K562 (cell line): Measurements from ENCODE around the gene CNNM3. TPM values are rescaled to one million over a fixed set of nuclear protein-coding genes. Genes with fewer than 3 reads are reported as not detected.

Experiments used
- CBFA2T2 ChIP-seq: fragments of 450-650 bp; conservative IDR thresholded peaks from 2 replicates; pipeline ENCODE4 v1.6.1; 2017; ENCODE audit warnings: mild to moderate bottlenecking
- CHD1 ChIP-seq: fragments of 200-600 bp; sonication (generic); IDR thresholded peaks from one replicate; pipeline ENCODE4 v1.6.1; 2012; ENCODE audit warnings: mild to moderate bottlenecking, moderate library complexity, low read length, inconsistent platforms
- FOXA3 ChIP-seq, 2 experiments: fragments of 450-650 bp in 1 of 2; sonication (generic) in 1 of 2; formaldehyde crosslinking; IDR thresholded peaks in 1 of 2; conservative IDR thresholded peaks in 1 of 2; 2 replicates each; pipeline versions ENCODE4 v1.4.0 to v1.8.0; 2020 to 2022; ENCODE audit warnings: mild to moderate bottlenecking in 2 of 2, missing genetic modification reagents in 1 of 2
- GABPB2 ChIP-seq: fragments of 250-450 bp; sonication (Bioruptor Pico); conservative IDR thresholded peaks from 2 replicates; pipeline ENCODE4 v1.5.1; 2021; ENCODE audit warnings: mild to moderate bottlenecking
- HBP1 ChIP-seq: fragments of 450-650 bp; formaldehyde crosslinking; IDR thresholded peaks from 2 replicates; pipeline ENCODE4 v1.4.0; 2022; ENCODE audit warnings: missing genetic modification characterization
- HLTF ChIP-seq: fragments of 450-650 bp; IDR thresholded peaks from 2 replicates; pipeline ENCODE4 v1.6.1; 2016
- KDM5B ChIP-seq: fragments of 200-600 bp; sonication (generic); IDR thresholded peaks from 2 replicates; pipeline ENCODE4 v1.6.1; 2012; ENCODE audit warnings: low read depth, mild to moderate bottlenecking, moderate library complexity, low read length, control low read depth, inconsistent platforms; ENCODE audit not compliant: insufficient replicate concordance
- NFE2 ChIP-seq: IDR thresholded peaks from 2 replicates; pipeline ENCODE4 v1.6.1; 2014; ENCODE audit warnings: antibody characterized with exemption, low read depth
- PKNOX1 ChIP-seq: fragments of 450-650 bp; IDR thresholded peaks from 2 replicates; pipeline ENCODE4 v1.6.1; 2016
- SREBF1 ChIP-seq: fragments of 150-350 bp; IDR thresholded peaks from 2 replicates; pipeline ENCODE4 v1.6.1; 2014; ENCODE audit warnings: antibody characterized with exemption, low read depth, low read length, borderline replicate concordance
- TEAD4 ChIP-seq, 2 experiments: sonication (generic) in 1 of 2; formaldehyde crosslinking in 1 of 2; IDR thresholded peaks; 2 replicates each; pipeline versions ENCODE4 v1.6.1 to v1.8.0; 2012 to 2022; ENCODE audit warnings: borderline replicate concordance in 1 of 2, inconsistent platforms in 1 of 2, low read length in 1 of 2, mild to moderate bottlenecking in 1 of 2, missing genetic modification reagents in 1 of 2
- TSC22D4 ChIP-seq: fragments of 450-650 bp; IDR thresholded peaks from 2 replicates; pipeline ENCODE4 v1.6.1; 2016; ENCODE audit warnings: missing genetic modification characterization, missing biosample characterization, control low read depth
- ZBTB12 ChIP-seq: fragments of 250-450 bp; sonication (Bioruptor Pico); IDR thresholded peaks from 2 replicates; pipeline ENCODE4 v1.4.0; 2020
- ZBTB8A ChIP-seq: fragments of 450-650 bp; IDR thresholded peaks from 2 replicates; pipeline ENCODE4 v1.6.1; 2018; ENCODE audit warnings: mild to moderate bottlenecking, moderate library complexity; ENCODE audit not compliant: partially characterized antibody
- ZNF133 ChIP-seq: fragments of 250-450 bp; sonication (Bioruptor Pico); IDR thresholded peaks from 2 replicates; pipeline ENCODE4 v1.4.0; 2020; ENCODE audit warnings: mild to moderate bottlenecking
- ZNF134 ChIP-seq: fragments of 250-450 bp; sonication (Bioruptor Pico); conservative IDR thresholded peaks from 2 replicates; pipeline ENCODE4 v1.4.0; 2020
- ZNF263 ChIP-seq: sonication (generic); formaldehyde crosslinking; IDR thresholded peaks from 2 replicates; pipeline ENCODE4 v1.8.0; 2022; ENCODE audit warnings: mild to moderate bottlenecking, missing genetic modification reagents, borderline replicate concordance
- ZNF41 ChIP-seq: fragments of 250-450 bp; sonication (Bioruptor Pico); conservative IDR thresholded peaks from 2 replicates; pipeline ENCODE4 v1.4.0; 2020; ENCODE audit warnings: mild to moderate bottlenecking
- ZNF561 ChIP-seq: fragments of 450-650 bp; formaldehyde crosslinking; conservative IDR thresholded peaks from 2 replicates; pipeline ENCODE4 v1.4.0; 2020; ENCODE audit warnings: mild to moderate bottlenecking, moderate library complexity
- ZSCAN29 ChIP-seq: fragments of 450-650 bp; IDR thresholded peaks from 2 replicates; pipeline ENCODE4 v1.6.1; 2017
- polyA plus RNA-seq, 8 experiments: library from polyadenylated mRNA; depleted of rRNA in 4 of 8; stranded (reverse) in 5 of 8; unstranded in 3 of 8; fragments of >200 nt; fragmentation: Nextera tagmentation in 2 of 8; fragmentation: Illumina TruSeq in 1 of 8; extraction: Ambion mirVana in 2 of 8; extraction: Trizol in 1 of 8; gene quantifications; 2 replicates each; pipeline versions ENCODE4 v1.2.1 to v1.2.3, GENCODE V29; 2011 to 2014; ENCODE audit warnings: inconsistent platforms in 1 of 8, missing spikeins in 1 of 8
- total RNA-seq, 7 experiments: library from RNA; depleted of rRNA in 6 of 7; stranded (reverse); fragments of >200 nt in 6 of 7; fragmentation: Illumina TruSeq in 2 of 7; extraction: Trizol in 2 of 7; gene quantifications; 2 replicates each; pipeline versions ENCODE4 v1.2.1 to v1.2.3, GENCODE V29; 2011 to 2021; ENCODE audit warnings: low replicate concordance in 1 of 7
- TF ChIP-seq, protein P1 (sequence below): fragments of 450-650 bp; formaldehyde crosslinking; IDR thresholded peaks from 2 replicates; pipeline ENCODE4 v1.4.0; 2022; ENCODE audit warnings: missing genetic modification characterization
- TF ChIP-seq, protein P2 (sequence below): fragments of 250-450 bp; sonication (Bioruptor Pico); IDR thresholded peaks from 2 replicates; pipeline ENCODE4 v1.8.0; 2021; ENCODE audit warnings: mild to moderate bottlenecking, moderate library complexity

CNNM3 gene
- total and polyA plus RNA-seq, 9 of the 15 experiments (the other 6 are each of a cell fraction or from before 2014, with no cell fraction given): 1.4 to 16.9 (median 6.5) TPM

DNA sequence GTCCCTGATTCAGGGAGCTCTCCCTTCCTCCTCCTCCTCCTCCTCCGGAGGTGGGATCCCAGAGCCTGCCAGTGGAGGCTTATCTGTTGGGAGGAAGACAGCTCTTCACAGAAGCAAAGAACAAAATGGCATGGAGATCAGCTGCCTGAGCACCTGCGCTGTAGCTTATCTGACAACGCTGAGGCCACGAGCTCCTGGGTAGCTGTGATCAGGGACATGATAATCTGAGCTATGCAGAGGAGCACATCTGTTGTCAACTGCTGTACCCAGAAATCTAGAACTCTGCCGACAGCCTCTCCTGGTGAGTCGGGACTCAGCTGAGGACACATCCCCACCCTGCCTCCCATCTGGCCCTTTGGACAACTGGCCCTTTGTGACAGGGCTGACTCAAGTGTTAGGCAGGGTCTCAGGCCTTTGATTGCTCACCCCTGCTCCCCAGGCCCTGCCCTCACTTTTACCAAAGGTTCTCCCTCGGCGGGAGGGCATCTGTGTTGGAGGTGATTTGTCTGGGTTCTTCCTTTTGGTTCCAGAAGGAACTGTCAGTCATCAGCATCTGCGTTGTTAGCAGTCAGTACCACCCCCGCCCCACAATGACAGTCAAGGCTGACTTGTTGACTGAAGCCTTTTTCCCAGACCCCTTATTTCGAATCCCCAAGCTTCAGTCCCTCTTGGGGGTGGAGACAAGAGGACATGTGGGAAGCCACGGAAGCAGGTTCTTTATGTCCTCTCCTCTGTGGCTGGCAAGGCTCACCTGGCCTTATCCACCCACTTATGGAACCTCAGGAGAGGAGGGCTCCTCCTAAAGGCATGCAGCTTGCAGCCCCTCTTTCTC, 5.9 kb upstream of the CNNM3 start (continued):
- TF ChIP-seq ZNF263 (peak; percentile 75), CBFA2T2 (peak; percentile 93), FOXA3 (CRISPR knock-in tag; conservative IDR thresholded peaks at IDR 0.05 in 1 of 2, IDR thresholded peaks at IDR 0.05 in 1 of 2) (no peak), ZNF134 (CRISPR knock-in tag) (no peak), GABPB2 (CRISPR knock-in tag) (no peak), HBP1 (no peak), PKNOX1 (peak; percentile 50; the same call in 1 of the 2 replicates), HLTF (no peak), ZNF561 (CRISPR knock-in tag) (no peak), ZBTB8A (no peak), ZNF133 (no peak), TSC22D4 (tag) (no peak), ZNF41 (no peak), ZSCAN29 (no peak), ZBTB12 (CRISPR knock-in tag) (no peak), CHD1 (no peak), NFE2 (no peak), KDM5B (no peak), TEAD4 (IDR thresholded peaks at IDR 0.05; ENCODE audit: low read length) (peak; percentile 91), TEAD4 (CRISPR knock-in tag; IDR thresholded peaks at IDR 0.05; ENCODE audit: borderline replicate concordance) (no peak), SREBF1 (no peak)
- TF ChIP-seq, protein P1, sequence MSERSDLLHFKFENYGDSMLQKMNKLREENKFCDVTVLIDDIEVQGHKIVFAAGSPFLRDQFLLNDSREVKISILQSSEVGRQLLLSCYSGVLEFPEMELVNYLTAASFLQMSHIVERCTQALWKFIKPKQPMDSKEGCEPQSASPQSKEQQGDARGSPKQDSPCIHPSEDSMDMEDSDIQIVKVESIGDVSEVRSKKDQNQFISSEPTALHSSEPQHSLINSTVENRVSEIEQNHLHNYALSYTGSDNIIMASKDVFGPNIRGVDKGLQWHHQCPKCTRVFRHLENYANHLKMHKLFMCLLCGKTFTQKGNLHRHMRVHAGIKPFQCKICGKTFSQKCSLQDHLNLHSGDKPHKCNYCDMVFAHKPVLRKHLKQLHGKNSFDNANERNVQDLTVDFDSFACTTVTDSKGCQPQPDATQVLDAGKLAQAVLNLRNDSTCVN (CRISPR knock-in tag): no peak
- TF ChIP-seq, protein P2, sequence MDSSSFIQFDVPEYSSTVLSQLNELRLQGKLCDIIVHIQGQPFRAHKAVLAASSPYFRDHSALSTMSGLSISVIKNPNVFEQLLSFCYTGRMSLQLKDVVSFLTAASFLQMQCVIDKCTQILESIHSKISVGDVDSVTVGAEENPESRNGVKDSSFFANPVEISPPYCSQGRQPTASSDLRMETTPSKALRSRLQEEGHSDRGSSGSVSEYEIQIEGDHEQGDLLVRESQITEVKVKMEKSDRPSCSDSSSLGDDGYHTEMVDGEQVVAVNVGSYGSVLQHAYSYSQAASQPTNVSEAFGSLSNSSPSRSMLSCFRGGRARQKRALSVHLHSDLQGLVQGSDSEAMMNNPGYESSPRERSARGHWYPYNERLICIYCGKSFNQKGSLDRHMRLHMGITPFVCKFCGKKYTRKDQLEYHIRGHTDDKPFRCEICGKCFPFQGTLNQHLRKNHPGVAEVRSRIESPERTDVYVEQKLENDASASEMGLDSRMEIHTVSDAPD (CRISPR knock-in tag): no peak
